NCI-H2029 treated with DMSO at 0.1 percent for 48 hours (cell line): ENCODE measurements around the gene LRP1.
"Not testable (repeated sequence)": the region's sequence is repeated elsewhere in the genome, so short reads cannot be mapped to it uniquely, and the experiment has no call there.

Source experiments
- DNase-seq: peaks from one replicate; lab custom pipeline; 2025; lab: John Stamatoyannopoulos, UW

Gene LRP1

GRCh38 chr12:57111031-57111734, 17.1 kb upstream of the LRP1 start, which contains the start of gene STAT6:
Gene STAT6 (minus strand): TSS chr12:57111362. CDS start chr12:57108278, 3,084 bp downstream.
- DNase-seq: peak; percentile 47

DNA sequence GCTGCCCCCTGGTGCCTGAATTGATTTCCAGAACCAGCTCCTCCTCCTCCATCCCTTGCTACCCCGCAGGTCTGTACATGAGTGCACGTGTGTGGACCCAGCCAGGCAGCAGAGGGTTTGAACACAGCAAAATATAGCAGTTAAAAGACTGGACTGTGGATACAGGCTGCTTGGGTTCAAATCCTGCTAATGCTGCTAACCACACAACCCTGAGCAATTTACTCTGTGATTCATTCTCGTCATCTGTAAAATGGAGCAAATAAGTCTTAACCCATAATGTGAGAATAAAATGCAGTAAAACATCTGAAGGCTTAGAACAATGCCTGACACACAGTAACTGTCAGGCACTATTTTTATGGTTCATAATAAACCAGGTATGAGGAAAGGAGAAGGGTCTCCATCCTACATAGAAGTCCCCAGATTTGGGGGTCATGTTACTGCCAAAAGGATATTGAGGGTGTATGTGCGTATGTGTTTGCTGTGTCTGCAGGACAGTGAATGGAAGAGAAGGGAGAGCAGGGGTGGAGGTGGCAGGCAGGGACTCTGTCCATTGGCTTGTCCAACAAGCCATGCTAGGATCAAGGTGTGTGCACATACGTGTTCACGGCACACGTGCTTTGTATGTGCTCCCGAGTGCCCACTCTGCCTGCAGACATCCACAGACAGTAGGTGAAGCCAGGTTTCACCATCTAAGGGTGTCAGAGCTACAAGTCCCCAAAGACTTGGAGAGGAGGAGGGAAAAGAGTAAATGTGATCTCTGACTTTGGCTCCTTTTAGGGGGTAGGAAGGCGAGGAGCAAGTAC, 15.6 kb upstream of the LRP1 start:
- DNase-seq: no peak

DNA sequence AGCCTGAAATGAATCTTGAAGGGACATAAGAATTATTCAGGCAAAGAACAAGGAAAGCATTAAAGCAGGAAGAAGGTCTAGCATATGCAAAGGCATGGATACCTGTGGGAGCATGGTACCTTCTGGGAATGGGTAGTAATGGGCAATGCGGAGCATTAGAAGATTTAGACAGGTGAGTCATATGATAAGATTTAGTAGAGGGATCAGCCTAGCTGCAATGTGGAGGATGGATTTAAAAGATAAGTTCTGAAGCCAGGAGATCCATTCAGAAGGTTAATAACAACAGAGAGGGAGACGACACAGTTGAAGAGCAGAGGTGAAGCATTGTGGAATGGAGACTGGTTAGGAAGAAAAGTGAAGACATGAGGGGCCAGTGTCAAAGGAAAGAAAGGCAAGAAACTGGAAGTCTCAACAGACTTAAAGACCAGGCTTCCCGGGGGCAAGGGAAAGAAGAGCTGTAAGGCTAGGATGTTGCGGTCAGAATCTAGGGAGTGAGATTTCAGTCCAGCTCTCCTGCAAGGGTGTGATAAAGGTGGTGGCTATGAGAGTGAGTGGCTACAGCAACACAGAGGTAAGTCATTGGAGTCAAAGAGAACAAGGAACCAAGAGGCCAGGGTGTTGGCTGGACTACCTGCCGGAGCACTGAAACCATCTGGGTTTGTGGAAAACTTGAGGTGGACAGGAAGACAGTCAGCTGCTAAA, 11.6 kb upstream of the LRP1 start:
- no peak for DNase-seq

GRCh38 chr12:57118711-57119271, 9.5 kb upstream of the LRP1 start:
- DNase-seq: no peak

- DNase-seq: no peak
These were observed 8.8 kb upstream of the LRP1 start for GRCh38 chr12:57119294-57120085.

- DNase-seq: not testable (repeated sequence)
These were observed 7.6 kb upstream of the LRP1 start for GRCh38 chr12:57120718-57121117.

DNA sequence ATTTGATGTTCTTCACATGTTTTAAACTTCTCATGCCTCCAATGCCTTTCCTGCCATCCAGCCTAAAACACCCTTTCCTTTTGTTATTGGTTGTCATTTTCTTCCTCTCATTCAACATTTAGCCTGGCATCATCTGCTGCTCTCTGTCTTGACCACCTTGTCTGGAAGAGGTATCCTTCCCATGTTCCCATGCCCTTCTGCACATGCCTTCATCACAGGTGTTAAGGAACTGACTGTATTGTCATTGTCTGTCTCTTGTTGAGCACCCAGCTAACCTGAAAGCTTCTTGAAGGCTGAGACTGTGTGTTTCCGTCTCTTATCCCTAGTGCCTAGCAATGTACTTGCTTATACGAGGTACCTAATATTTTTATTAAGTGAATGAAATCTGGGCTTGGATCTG, 4.5 kb upstream of the LRP1 start:
- DNase-seq: no peak

DNA sequence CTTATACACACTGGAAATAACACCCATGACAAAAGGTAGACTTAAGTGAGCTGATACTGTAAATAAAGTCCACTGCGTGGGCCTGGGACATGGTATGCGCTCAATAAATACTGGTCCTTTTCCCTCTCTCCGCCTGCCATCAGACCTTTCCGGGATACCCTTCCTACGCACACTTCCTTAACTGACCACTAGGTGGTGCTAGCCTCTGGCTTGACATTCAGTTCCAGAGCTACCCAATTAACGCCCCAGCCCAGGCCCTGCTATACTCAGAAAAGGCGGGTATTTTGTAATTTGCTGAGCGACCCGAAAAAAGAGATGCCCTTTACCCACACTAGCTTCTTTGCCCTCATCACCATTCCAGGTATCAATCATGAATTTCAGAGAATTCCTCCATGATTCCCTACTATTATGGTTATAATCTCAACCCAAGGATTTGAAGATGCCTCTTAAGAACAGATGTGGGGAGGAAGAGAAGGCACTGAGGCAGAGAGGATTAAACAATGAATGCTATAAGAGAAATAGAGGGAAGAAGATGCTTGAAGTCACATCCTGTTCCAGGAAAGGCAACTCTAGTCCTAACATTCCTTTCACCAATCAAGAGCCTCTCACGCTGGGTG, 3.9 kb upstream of the LRP1 start:
- peak; percentile 81 for DNase-seq

DNA sequence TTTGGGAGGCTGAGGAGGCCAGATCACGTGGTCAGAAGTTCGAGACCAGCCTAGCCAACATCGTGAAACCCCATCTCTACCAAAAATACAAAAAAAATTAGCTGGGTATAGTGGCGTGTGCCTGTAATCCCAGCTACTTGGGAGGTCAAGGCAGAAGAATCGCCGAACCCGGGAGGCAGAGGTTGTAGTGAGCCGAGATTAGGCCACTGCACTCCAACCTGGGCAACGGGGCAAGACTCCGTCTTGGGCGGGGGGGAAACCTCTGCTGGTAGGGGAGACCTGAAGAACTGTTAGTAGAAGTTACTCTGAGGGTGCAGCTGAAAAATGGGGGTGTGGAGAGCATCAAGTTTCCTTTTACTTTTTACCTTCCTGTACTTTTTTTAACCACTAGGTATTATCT, 2.2 kb upstream of the LRP1 start:
- DNase-seq: no peak

DNA sequence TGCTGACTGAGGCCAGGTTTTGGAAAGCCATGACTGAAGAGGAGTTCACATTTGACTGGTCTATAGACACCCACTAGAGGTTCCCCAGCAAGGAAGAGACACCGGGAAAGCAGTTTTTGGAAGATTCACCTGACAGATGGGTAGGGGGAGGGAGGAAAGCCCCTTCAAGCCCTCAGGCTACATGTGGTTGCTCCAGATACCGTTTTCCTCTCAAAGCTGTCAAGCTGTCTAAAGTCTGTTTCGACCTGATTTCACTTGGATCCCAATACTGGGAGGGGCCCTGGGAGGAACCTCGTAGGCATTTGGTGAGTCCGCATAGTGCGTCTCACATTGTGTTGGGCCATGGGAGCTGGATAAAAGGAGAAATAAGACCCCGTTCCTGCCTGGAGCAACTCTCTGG, 1.7 kb upstream of the LRP1 start:
- no peak for DNase-seq

DNA sequence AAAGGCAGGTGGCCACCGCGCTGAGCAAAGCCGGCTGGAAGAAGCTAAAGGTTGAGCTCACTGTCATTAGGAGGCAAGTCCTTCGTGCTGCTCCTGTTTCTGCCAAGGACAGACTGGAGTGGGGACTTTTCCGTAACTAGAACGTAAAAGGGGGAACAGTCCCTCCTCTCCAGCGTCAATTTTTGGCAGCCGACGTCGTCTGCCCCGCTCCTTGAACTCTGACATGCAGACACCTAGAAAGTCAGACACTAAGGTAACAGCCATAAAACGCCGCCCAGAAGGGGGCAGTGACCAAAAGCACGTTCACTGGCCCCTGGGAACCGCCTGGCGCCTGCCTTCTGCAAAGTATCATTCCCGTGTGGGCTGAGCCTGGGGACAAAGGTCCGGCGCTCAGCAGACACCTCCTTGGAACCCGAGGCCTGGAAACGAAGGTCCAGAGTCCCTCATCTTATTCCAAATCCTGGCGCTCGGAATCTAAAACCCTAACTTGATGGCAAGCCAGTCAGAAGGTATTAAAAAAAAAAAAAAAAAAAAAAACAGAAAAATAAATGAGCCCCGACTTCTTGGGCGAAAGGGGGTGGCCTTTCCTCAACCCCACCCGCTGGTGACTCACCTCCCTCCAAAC, 1.1 kb upstream of the LRP1 start:
- DNase-seq: no peak

DNA sequence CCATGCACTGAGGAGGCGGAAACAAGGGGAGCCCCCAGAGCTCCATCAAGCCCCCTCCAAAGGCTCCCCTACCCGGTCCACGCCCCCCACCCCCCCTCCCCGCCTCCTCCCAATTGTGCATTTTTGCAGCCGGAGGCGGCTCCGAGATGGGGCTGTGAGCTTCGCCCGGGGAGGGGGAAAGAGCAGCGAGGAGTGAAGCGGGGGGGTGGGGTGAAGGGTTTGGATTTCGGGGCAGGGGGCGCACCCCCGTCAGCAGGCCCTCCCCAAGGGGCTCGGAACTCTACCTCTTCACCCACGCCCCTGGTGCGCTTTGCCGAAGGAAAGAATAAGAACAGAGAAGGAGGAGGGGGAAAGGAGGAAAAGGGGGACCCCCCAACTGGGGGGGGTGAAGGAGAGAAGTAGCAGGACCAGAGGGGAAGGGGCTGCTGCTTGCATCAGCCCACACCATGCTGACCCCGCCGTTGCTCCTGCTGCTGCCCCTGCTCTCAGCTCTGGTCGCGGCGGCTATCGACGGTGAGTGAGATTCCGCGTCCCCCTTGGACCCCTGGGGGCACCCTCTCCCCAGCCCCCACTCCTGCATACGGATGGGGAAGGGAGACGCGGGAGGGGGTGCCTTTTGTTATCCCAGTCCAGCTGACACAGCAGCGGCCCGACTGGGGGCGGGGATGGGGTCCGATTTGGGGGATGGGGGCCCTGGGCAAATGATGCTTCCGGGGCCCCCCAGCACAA, 400 bp downstream of the LRP1 start:
- DNase-seq: no peak

DNA sequence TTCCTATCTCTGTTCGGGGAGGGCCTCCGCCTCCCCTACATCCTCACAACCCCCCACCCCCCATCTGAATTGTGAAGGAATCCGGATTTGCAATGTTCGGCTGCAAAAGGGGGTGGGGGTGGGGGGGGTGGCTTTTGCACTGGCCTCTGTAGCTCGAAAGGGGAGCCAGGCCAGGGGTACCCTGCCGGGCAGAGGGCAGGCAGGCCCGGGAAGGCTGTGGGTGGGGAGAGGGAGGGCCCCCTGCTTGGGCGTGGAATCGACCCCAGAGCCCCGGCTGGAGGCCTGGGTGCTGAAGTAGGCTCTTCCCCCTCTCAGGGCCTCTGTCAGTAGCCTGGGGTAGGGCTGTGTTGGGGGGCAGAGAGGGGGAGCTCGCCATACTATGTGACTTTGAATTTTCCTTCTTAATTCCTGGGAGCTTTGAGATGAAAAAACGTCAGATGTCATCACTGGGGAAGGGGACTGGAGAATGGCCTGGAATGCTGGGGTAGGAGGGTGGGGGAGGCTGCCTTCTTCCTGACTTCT, 1.1 kb downstream of the LRP1 start:
- DNase-seq: no peak

- no peak for DNase-seq
These were observed 1.6 kb downstream of the LRP1 start for GRCh38 chr12:57129889-57130288.

- no peak for DNase-seq
These were observed 2.7 kb downstream of the LRP1 start for GRCh38 chr12:57130941-57131340.

DNA sequence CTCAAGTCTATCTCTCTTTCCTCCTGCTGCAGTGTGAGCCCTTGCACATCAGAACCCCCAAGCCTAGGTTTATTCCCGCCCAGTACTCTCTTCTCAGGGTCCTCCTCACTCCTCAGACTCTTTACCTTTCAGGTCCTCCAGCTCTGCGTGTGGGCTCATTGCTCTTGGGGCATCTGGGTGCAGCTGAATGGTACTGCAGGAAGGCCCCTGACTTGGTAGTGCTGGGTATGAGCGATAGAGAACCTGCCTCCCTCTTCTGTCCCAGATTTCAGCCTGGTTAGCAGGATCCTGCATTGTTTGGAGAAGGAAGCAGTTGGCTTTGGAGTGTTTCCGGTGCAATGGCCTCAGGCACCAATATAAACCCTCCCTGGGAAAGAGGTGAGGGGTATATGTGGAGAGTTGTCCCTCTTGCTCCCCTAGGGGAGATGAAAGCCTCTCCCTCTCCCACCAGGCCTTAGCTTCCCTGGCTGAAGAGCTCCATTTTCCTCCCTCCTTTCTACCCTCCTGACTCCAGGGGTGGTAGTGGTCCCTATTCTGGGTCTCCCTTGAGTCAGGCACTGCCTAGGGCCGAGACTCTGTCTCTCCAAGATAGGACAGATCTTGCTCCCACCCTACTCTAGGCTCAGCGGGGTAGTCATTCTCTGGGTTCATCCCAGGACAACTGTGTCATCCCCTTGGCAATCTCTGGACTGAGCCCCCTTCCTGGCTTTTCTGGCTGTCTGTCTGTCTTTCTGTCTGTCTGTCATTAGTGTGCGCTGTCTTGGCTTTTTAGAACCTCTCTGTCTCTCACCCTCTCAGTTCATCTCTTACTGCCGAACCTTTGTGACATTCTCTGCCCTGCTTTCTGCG, 3.8 kb downstream of the LRP1 start:
- no peak for DNase-seq

GRCh38 chr12:57133013-57133569, 4.8 kb downstream of the LRP1 start:
- DNase-seq: no peak

- DNase-seq: no peak
These were observed 5.6 kb downstream of the LRP1 start for GRCh38 chr12:57133916-57134315.

- no peak for DNase-seq
These were observed 6.7 kb downstream of the LRP1 start for GRCh38 chr12:57134949-57135348.
